C4-2B (cell line): ENCODE measurements around the gene PRSS1.

ENCODE experiments used
- CTCF ChIP-seq: fragments of 450-650 bp; conservative IDR thresholded peaks from 2 replicates; pipeline ENCODE4 v1.5.1; 2017; ENCODE audit warnings: mild to moderate bottlenecking
- ZFX ChIP-seq: fragments of 450-650 bp; IDR thresholded peaks from 2 replicates; pipeline ENCODE4 v1.6.1; 2017

DNA sequence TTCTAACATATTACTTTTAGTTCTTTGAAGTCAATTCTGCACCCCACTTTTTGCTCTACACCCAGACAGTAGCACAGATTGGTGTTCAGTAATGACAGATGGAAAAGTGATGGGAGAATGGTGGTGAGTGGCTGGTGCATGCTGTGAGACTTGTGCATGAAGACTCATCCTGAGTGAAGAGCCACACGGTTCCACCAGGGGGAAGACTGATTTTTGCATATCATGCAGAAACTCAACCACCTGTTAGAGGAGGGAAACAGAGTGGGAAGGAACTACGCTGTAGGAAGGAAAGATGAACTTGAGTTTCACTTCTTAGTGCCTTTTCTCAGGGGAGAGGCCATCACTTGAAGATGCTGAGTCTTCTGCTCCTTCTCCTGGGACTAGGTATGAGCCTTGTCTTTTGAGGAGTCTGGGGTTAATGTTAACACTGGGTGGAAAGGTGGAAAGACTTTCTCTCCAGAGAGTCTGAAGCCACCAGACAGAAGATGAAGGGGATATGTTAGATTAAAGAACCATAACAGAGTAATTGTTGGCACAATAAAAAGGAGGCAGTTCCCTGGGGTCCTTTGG lies 9.3 kb upstream of the PRSS1 start:
- TF ChIP-seq CTCF, result no peak; the same call in 1 of the 2 replicates
- no peak for TF ChIP-seq ZFX
